ENCODE measurements around the gene CTNND1.

DNA sequence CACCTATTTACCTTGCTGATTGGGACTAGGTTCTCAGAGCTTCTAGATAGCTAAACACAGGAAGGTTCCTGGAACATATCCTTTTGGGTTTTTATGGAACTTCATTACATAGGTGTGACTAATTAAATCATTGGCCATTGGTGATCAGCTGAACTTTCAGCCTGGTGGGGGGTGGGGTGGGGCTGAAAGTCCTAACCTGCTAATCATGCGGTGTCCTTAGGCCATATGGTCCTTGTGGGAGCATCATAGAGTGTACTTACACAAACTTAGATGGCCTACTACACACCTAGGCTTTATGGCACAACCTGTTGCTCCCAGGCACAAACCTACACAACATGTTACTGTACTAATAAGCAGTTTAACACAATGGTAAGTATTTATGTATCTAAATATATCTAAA lies 28.9 kb upstream of the CTNND1 start:
- TF ChIP-seq POLR2A (IDR thresholded peaks at IDR 0.05; ENCODE audit: low read depth, low read length) (no peak), TAF1 (IDR thresholded peaks at IDR 0.05; ENCODE audit: low read depth, low read length) (no peak)
